Putamen (tissue), 1 donor: ENCODE results near the gene C3orf18.

Source experiments
- DNase-seq: peaks from one replicate; pipeline ENCODE4 v3.0.0-alpha.2; 2016; ENCODE audit warnings: low spot score

C3orf18 gene

GRCh38 chr3:50567386-50568167 is at the start of gene C3orf18:
Gene C3orf18, minus strand, starts transcription at chr3:50567747. Its CDS starts 2,048 bp downstream, at chr3:50565699.
- peak; percentile 88 for DNase-seq

DNA sequence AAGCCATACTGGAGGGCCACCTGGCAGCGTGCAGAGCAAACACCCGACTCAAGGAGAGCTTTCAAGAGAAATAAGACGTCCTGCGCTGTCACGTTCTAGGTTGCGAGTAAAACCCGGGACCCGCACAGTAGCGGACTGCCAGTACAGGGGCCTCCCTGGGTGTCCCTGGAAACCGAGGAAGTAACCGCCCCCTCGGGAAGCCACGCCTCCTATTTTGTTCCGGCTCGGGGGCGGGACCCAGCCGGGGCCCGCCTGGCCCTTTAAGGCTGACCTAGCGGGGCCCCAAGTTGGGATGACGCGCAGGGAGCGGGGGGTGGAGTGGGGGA is 49.2 kb upstream of the C3orf18 start:
- DNase-seq, result peak; percentile 83

DNA sequence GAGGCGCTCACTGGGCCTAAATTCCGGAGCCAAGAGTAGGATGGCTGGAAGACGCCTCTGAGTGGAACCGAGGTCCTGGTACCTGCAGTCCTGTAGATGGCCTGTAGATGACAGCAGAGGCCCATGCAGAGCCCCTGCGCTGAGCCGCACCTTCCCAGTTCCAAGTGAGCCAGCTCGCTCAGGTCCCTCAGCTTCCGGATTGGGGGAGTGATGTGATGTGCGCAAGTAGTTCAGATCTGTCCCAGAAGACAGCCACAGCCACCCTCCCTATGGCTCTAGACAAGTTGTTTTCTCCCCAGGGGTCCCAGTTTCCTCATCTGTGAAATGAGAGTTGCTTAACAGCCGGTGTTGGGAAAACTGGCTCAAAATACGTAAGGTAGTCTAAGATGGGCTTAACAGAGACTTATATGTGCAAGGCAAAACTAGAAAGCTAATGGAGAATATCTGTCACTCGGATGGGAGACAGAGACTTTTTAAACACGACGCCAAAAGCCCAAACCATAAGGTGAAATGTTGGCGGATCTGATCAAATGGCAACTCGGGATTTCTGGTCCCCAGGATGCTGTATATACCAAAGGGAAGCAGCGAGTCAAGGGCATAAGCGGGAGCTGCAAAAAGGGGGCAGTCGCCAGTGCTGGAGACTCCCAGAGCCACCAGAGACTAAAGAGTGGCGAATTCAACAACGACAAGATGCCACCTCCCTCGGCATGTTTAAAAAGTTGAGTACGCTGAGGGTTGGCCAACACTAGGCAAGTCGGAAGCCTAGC is 48.6 kb upstream of the C3orf18 start:
- DNase-seq, result peak; percentile 84

GRCh38 chr3:50615190-50615589 is 47.6 kb upstream of the C3orf18 start:
- no peak for DNase-seq

DNA sequence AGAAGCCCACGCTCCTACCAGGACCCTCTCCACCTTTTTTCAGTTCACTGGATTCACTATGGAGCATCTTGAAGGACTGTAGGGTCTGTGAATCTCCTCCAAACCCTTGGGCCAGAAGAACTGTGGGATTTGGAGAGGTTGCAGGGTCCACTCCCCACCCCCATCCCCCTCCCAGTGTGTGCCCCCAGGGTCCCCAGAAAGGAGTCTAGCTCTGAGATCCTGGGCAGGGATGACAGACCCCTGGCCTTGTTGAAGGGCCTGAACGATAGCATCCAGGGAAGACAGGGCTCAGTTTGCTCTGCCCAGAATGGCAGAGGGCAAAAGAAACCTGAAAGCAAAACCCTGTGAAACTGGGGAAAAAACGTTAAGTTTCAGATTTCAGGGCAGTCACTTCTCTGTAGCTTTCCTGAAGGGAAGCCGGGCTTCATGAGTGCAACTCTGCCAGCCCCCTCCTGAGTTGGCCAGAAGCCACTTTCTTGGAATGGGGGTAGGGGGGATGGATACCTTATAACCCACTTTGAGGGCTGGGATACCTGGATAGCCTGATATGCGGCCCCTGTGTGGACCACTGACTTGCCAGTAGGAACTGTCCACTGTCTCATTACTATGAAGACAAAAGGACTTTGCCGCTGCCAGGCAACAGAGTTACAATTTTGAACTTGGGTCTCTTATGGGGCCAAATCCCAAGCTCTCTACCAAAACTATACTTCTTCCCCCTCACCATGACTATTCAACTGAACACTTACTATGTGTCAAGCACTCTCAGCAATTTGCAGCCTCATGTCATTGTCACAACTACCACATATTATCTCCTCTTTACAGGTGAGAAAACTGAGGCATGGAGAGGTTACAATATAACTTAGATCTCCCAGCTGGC is 45.7 kb upstream of the C3orf18 start:
- DNase-seq, result no peak

DNA sequence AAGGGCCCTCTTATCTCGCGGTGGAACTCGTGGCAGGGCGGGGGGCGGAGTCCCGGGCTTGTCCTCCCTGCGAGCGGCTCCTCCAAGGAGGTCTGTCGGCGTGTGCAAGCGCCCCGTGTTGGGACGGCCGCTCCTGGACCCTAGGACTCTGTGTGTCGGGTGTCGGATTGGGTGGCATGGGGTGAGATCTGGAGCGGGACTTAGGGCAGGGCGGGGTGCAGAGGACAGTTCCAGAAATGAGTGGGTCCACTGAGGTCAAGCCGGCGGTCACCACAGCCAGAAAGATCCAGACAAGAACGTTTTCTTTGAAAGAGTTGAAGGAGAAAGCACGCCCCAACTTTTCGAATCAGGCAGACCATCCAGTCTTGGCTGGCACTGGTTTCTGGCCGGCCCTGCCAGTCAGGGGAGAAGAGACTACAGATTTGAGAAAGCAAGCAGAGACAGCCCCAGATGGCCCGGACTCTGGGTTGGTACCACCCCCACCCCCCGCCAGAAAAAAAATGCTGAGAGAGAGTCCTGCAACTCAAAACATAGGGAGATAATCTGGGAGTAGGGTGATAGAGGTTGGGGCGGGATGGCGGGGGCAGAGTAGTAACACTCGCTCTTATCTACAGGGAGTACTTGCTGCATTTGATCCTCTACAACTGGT is 44.8 kb upstream of the C3orf18 start:
- DNase-seq, result no peak

GRCh38 chr3:50611464-50612233 is 44.1 kb upstream of the C3orf18 start, which contains the start of gene CISH:
Gene CISH, minus strand, starts transcription at chr3:50611774. Its CDS starts 124 bp downstream, at chr3:50611650.
- DNase-seq, result peak; percentile 72

DNA sequence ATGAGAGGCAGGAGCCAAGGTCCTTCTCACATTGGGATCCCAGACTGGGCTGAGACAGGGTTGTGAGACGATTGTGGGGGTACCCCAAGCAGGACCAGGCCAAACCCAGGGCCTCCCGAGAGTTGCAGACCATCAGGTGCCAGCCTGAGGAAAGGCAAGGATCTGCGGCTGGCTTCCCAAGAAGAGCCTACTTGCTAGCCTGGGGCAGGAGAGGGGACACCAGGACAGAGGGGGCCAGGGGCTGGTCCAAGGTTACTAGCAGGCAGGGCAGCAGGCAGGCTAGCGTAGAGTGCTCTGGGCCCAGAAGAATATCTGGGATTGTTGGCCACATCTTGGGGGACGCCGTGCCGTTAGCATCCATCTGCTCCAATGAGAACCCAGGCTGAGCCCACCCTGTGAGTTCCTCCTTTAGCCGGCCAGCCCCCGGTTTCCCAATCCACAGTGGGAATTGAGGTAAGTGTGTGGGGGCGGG is 43.5 kb upstream of the C3orf18 start:
- DNase-seq, result no peak

DNA sequence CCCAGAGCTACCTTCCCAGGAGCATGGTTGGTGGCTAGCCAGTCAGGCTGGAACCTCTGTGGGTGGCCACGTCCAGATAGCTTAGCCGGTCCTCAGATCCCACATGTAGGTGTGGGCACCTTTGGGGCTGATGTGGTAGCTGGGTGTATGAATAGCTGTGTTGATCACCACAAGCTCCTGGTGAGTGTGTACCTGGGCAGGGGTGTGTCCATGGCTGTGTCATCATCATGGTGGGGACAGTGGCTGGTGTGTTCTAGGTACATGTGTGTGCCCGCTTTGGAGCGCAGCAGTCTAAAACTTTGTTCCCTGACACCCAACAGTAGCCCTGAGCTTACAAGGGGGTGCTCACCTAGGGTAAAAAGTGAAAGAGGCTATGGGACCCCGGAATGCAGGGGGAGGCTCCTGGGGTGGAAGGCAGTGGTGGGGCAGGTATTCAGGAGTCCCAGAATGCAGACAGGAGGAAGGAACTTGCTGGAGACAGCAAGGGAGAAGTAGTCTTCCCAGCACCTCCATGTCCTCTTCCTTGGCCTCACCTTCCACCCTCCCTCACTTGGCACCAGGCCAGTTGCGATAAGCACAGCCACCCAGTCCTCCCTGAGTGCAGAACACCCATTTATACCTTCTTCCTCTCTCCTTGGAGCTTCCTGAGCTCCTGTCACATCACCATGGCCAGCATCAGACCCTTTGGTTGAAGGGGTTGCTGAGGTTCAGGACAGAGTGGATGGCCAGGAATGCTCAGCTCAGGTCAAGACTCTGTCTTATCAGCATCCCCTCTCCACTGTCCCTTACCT is 42.8 kb upstream of the C3orf18 start:
- DNase-seq, result no peak

DNA sequence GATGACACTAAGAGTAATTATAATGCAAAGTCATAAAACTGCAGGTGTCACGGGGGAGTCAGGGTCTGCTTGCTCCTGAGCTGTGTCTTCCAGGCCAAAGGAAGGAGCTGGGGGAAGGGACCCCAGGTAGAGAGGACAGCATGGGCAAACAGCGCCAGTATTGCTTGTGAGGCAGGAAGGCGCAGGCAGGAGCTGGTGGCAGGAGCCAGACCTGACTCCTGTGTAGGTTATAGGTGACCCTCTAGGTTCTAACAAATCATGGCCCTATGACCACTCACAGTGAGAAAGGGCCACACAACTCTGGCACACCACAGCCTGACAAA is 42.2 kb upstream of the C3orf18 start:
- no peak for DNase-seq

- no peak for DNase-seq
Observed at GRCh38 chr3:50609071-50609762, 41.7 kb upstream of the C3orf18 start.

DNA sequence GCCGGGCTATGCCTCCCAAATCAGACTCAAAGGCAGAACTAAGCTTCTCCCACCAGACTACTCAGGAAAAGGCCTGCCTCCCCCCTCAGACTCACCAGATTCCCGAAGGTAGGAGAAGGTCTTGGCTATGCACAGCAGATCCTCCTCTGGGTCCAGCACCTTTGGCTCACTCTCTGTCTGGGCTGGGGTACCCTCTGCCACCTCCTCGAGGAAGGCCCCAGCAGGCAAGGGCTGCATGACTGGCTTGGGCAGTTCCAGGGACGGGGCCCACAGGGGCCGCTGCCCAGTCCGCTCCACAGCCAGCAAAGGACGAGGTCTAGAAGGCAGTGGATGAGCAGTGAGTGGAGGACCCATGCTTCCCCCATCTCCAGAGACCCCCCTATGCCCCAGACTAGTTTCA is 40.7 kb upstream of the C3orf18 start:
- DNase-seq, result no peak

GRCh38 chr3:50607271-50608091 is 39.9 kb upstream of the C3orf18 start:
- DNase-seq, result no peak

DNA sequence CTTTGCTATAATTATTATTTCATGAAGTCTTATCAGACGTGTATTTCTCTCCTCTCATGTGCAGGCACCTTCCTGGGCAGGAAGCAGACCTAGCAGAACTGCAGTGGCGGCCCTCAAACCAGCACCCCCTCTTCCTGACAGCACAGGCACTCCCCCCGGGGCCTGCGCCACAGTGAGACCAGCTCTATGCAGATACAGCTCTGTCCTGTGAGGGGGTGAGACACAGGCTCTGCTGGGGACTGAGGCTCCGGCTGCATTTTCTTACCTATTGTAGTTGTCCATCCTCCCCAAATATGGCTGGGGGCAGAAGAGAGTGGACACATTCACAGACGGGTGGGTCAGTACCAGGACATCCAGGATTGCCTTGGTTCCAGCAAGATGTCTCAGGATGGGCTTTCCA is 39.0 kb upstream of the C3orf18 start:
- no peak for DNase-seq

DNA sequence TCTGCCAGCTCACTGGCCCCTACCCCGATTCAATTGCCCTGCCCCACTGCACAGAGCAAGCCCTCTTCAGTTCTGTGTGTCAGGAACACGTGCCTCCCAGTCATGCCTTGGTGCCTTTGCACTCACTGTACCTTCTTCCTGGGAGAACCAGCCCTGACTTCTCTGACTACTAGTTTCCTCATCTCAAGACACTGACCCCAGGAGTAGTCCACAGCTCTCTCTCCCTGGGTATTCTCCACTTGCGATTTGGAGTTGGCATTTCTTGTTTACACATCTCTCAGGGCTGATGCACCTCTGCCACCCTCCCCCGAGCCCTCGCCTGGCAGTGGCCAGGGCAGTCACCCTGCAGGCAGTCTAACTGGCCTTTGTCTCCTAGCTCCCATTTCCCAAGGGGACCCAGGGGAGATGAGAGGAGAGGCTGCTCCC is 38.4 kb upstream of the C3orf18 start:
- no peak for DNase-seq

DNA sequence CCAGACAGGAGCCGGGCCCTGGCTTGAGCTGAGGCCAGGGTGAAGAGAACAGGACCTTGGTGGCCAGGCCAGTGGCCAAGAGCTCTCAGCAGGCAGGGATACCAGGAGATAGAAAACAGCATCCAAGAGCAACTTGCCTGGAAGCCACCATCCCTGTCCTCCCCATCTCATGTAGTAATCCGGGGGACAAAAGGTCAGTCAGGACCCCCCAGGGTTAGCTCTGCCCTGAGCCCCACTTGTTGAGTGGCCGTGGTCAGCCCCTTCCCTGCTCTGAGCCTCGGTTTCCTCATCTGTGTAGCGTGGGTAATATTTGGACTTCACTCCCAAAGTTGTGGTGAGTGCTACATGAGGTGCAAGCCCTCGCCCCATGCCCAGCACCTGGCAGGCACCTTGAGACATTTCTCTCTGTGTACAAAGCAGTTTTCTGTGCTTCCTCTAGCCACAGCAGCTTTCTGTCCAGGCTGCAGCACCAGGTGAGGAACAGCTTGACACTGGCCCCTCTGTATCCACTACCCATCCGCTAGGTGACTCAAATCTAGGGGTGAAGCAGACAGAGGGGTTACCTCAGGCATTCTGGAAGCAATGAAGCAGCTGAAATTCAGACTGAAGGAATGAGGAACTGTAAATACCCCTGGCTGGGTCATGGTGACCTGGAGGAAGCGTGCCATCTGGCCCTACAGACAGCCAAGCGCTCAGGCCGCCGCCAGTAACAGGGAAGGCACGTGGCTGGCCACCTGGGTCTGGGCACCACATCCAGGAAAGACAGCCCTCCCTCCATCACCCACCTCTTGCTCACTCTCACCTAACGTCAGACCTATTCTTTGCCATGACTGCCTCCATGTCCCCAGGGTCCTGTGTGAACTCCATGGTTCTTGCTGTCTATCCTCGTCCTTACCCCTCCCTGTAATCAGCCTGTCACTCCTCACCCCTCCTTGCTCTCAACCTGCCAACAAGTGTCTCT is 37.4 kb upstream of the C3orf18 start:
- DNase-seq, result no peak

- no peak for DNase-seq
Observed at GRCh38 chr3:50604110-50604621, 36.6 kb upstream of the C3orf18 start.
